ENCODE data around the gene OSGEPL1.
A peak's percentile ranks its signal among the peaks of the same experiment; 100 is the strongest.

Gene OSGEPL1

GRCh38 chr2:189702071-189702470 is 60.5 kb downstream of the OSGEPL1 start:
- Histone ChIP-seq H3K9me3 (ENCODE audit: control insufficient read depth, insufficient read depth, low read length) (no peaks in the 10 kb centered on the region), H3K4me1 (ENCODE audit: insufficient read depth, low read length) (no peaks in the 10 kb centered on the region), H3K36me3 (ENCODE audit: insufficient read depth, low read length) (no peaks in the 10 kb centered on the region), H3K9ac (ENCODE audit: low read depth, low read length) (no peak overlapping the region)

GRCh38 chr2:189700681-189701080 is 61.9 kb downstream of the OSGEPL1 start:
- H3K4me1 ChIP-seq (ENCODE audit: insufficient read depth, low read length) = no peaks in the 10 kb centered on the region
- H3K36me3 ChIP-seq (ENCODE audit: insufficient read depth, low read length) = no peaks in the 10 kb centered on the region
- no peak overlapping the region for H3K9ac ChIP-seq (ENCODE audit: low read depth, low read length)
- no peaks in the 10 kb centered on the region for H3K9me3 ChIP-seq (ENCODE audit: control insufficient read depth, insufficient read depth, low read length)

- peak overlapping the region; percentile 44; the same call in 1 of the 2 replicates for H3K9ac ChIP-seq (ENCODE audit: low read depth, low read length)
- H3K4me1 ChIP-seq (ENCODE audit: insufficient read depth, low read length) = no peaks in the 10 kb centered on the region
- no peaks in the 10 kb centered on the region for H3K36me3 ChIP-seq (ENCODE audit: insufficient read depth, low read length)
- H3K9me3 ChIP-seq (ENCODE audit: control insufficient read depth, insufficient read depth, low read length) = no peaks in the 10 kb centered on the region
These were observed 64.3 kb downstream of the OSGEPL1 start for GRCh38 chr2:189698020-189698887.
